ENCODE measurements around the gene HOXA13.

GRCh38 chr7:27208998-27209397, 9.1 kb upstream of the HOXA13 start:
- TF ChIP-seq CTCF (IDR thresholded peaks at IDR 0.05) (no peak), SIN3A (IDR thresholded peaks at IDR 0.05; ENCODE audit: borderline replicate concordance, low read depth, low read length) (no peak), POLR2AphosphoS5 (IDR thresholded peaks at IDR 0.05; ENCODE audit: low read depth, low read length) (no peak), CHD2 (IDR thresholded peaks at IDR 0.05; ENCODE audit: low read length, partially characterized antibody) (no peak), EP300 (IDR thresholded peaks at IDR 0.05; ENCODE audit: borderline replicate concordance in 1 of 2, low read depth in 1 of 2, low read length in 1 of 2) (no peak), REST (IDR thresholded peaks at IDR 0.05; ENCODE audit: low read depth, low read length) (no peak), RAD21 (IDR thresholded peaks at IDR 0.05; ENCODE audit: low read length) (no peak), MAX (IDR thresholded peaks at IDR 0.05; ENCODE audit: low read depth) (no peak), FOXM1 (IDR thresholded peaks at IDR 0.05; ENCODE audit: low read depth) (no peak), PBX3 (IDR thresholded peaks at IDR 0.05) (no peak), TCF12 (IDR thresholded peaks at IDR 0.05) (no peak), YY1 (IDR thresholded peaks at IDR 0.05; ENCODE audit: low read depth) (no peak), NFIC (IDR thresholded peaks at IDR 0.05; ENCODE audit: borderline replicate concordance) (no peak), NRF1 (IDR thresholded peaks at IDR 0.05; ENCODE audit: low read depth, low read length) (no peak)

Measured in SK-N-SH (cell line).